ACHN (cell line): Measurements from ENCODE around the gene VWA1.
"Not testable (repeated sequence)": the region's sequence is repeated elsewhere in the genome, so short reads cannot be mapped to it uniquely, and the experiment has no call there.

ENCODE experiments used
- DNase-seq: peaks from one replicate; pipeline ENCODE4 v3.0.0-alpha.2; 2015
- in situ Hi-C: cut with HindIII; loops from 2 replicates; pipeline ENCODE4 v1.10.0; 2017; ENCODE audit warnings: low sequenced_read_pairs, low pct_ligation_motif_present, low pct_unique_long_range_greater_than_20kb

Gene VWA1

DNA sequence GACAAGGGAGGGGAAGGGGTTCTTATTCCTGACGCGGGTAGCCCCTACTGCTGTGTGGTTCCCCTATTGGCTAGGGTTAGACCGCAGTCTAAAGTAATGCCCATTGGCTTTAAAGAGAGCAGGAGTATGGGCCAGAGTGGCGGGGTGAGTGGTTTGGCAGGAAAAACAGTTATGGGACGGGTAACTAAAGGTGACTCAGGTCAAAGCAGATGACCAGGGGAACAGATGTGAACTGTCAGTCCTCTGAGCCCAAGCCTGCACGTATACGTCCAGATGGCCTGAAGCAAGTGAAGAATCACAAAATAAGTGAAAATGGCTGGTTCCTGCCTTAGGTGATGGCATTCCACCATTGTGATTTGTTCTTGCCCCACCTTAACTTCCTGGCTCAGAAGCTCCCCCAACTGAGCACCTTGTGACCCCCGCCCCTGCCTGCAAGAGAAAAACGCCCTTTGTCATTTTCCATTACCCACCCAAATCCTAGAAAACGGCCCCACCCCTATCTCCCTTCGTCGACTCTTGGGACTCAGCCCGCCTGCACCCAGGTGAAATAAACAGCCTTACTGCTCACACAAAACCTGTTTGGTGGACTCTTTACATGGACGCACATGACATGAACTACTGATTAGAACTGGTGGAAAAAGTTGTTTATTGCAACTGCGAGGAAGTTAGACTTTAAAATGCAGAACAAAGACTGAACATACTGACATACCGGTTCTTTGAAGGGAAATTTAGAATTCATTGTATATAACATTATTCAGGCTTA, 35.3 kb downstream of the VWA1 start:
- in situ Hi-C loops, result no loop called here
- DNase-seq, result peak; percentile 10

DNA sequence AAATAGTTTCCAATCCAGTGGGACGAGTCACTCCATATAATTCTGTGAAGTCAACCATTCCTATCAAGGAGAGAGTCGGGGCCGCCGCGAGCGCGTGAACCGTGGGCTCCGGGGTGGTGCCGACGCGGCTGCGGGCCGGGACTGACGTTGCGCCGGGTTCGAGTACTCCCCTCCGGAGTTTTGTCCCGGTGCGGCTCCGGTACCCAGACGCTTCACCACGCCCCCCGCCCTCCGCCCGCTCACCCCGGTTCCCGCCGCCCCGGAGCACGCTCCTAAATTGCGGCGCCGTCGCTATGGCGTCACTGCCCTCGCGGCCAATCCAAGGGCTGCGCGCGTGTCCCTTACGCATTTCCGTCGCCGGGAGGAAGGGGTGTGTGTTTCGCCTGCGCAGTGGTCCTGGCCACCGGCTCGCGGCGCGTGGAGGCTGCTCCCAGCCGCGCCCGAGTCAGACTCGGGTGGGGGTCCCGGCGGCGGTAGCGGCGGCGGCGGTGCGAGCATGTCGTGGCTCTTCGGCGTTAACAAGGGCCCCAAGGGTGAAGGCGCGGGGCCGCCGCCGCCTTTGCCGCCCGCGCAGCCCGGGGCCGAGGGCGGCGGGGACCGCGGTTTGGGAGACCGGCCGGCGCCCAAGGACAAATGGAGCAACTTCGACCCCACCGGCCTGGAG, 36.0 kb downstream of the VWA1 start, which contains the start of gene ATAD3B:
Gene ATAD3B (plus strand): TSS at position 377 of the 664 bp plus-strand sequence. CDS start 120 bp downstream, at position 497.
- peak; percentile 91 for DNase-seq
- in situ Hi-C loops, result no loop called here

DNA sequence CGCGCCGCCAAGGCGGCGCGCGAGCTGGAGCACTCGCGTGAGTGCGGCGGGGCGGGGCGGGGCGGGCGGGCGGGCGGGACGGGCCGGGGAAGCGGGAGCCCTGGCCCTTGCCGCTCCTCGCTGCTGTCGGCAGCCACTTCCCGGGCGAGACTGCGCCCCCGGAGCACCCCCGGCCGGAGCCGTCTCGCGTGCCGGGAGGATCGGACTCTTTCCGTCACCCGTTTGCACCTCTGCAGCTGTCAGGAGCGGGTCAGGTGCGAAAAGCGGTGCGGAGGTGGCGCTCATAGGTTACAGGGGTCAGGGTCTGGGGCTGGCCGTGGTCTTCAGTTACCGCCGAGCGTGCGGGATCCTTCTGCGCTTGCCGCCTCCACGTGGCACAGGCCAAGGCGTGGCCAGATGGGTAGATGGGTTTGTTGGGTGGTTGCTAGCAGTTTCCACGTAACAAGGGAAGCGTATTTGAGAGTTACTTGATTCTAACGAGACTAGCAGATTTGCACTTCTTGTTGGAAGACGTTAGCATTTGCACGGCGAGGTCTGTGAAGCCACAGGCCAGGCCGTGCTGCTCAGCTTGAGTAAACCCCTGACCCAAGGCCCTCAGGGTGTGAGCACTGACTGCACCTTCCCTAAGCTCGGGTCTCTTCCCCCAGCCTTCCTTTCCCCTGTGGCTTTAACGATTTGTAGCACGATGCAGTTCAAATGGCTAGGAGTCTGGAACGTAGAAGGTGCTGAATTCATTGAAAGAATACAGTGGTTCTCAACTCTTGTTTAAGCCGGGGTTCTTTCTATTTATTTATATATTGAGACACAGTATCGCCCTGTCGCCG, 36.8 kb downstream of the VWA1 start:
- DNase-seq, in situ Hi-C loops: not testable (repeated sequence)

DNA sequence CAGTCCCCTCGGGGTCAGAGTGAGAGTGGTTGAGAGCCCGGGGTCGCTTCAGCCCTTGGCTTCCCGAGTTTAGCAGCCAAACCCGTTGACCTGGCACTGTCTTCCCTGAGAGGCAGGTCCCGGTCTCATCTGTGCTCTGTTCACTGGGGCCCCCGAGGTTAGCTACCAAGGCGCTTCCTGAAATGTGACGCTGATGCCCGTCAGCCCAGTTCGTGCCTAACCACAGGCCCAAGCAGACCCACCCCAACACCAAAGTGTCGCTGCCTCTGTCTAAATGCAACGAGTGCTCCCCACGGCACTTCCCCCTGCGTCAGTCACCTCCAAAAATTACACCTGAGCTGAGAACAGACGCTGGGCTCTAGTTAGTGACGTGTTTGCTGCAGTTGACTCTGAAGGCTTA, 40.5 kb downstream of the VWA1 start:
- DNase-seq, in situ Hi-C loops: not testable (repeated sequence)

DNA sequence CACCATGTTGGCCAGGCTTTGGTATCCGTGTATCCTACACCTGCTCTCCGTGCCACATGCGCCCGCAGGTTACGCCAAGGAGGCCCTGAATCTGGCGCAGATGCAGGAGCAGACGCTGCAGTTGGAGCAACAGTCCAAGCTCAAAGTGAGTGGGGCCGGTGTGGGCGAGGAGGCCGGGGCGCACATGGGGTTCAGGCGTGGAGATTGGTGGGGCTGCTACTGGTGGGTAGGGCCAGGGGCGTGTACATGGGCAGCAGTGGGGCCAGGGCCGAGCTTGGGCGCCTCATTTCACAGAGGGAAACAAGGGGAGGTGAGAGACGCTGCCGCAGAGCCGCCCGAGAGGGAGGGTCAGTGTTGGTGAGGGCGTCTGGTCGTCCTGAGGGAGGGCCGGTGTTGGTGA, 41.7 kb downstream of the VWA1 start:
- in situ Hi-C loops, result no loop called here
- DNase-seq, result no peak

DNA sequence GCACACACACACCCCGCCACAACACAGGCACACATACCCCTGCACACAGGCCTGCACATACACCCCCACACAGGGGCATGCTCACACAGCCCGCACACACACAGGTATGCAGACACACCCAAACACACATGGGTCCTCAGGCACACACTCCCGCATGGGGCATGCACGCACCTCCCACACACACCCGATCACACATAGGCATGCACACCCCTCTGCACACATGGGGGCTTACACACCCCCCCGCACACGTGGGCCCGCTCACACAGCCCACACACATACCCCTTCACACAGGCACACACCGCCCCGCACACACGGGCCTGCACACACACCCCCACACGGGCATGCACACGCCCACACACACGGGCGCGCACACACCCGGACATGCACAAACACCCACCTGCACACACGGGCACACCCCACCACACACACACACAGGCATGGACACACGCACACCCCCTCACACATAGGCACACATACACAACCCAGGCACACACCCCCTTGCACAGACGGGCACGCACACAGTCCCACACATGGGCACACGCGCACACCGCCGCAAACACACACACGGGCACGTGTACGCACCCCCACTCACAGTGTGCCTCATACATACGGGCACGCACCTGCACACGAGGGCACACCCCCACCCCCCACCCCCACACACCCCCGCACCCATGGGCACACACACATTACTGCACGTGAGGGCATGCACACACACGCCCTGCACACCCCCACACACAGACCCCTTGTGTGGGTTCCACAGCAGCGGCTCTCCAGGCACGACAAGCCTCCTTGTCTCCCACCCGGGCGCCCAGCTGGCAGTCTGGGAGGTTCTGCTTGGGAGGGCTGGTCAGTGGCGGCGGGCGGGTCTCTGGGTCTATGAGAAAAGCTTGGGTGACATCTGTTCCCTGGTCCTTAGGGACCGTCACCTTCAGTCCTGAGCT, 44.3 kb downstream of the VWA1 start:
- DNase-seq, result no peak
- in situ Hi-C loops, result no loop called here

DNA sequence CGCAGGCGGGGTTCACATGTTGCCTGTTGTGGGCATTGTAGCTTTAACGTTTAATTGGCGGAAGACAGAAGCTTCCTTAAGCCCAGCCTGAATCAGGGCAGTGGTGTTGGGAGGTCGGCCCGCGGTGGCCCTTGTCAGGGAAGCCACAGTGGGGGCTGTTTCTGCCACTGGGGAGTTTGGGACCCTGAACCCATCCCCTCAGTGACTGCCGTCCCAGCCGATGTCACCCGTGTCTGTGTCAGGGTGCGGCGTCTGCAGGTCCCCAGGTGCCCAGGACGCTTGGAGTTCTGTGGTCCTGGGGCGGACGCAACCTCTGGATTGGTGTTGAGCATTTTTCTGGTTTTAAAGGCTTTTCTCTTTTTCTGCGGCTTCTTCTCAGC, 45.0 kb downstream of the VWA1 start:
- DNase-seq, in situ Hi-C loops: not testable (repeated sequence)

DNA sequence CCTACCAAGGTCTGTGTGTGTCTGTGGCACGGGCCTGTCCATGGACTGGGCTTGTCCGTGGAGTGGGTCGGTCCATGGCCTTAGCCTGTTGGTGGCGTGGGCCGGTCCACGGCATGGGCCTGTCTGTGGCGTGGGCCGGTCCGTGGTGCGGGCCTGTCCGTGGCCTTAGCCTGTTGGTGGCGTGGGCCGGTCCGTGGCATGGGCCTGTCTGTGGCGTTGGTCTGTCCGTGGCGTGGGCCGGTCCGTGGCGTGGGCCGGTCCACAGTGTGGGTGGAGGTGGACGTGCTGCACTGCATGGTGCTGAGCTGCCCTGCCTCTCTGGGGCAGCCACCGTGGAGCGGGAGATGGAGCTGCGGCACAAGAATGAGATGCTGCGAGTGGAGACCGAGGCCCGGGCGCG, 46.3 kb downstream of the VWA1 start:
- in situ Hi-C loops, DNase-seq: not testable (repeated sequence)

DNA sequence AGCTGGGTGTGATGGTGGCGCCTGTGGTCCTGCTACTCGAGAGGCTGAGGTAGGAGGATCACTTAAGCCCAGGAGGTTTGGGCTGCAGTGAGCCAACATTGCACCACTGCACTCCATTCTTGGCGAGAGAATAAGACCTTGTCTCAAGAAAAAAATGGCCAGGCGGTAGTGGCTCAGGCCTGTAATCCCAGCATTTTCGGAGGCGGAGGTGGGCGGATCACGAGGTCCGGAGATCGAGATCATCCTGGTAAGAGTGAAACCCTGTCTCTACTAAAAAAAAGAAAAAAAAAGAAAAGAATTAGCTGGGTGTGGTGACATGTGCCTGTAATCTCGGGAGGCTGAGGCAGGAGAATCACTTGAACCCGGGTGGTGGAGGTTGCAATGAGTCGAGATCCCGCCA, 47.4 kb downstream of the VWA1 start:
- in situ Hi-C loops, result no loop called here
- no peak for DNase-seq

DNA sequence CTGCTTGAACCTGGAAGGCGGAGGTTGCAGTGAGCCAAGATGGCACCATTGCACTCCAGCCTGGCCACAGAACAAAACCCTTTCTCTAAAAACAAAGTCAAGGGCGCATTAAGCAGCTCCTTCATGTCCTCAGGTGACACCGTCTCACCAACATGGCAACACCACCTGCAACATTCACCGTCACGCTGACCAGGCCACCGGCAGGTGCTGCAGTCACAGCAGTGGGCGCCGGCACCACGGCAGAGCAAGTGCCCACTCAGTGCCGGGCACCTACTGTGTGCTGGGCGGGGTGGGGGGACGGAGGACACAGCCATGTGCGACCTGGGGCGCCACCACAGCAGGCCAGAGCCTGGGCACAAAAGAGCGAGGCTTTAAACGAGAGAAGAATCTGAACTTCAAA, 48.2 kb downstream of the VWA1 start:
- in situ Hi-C loops, result no loop called here
- DNase-seq, result no peak

DNA sequence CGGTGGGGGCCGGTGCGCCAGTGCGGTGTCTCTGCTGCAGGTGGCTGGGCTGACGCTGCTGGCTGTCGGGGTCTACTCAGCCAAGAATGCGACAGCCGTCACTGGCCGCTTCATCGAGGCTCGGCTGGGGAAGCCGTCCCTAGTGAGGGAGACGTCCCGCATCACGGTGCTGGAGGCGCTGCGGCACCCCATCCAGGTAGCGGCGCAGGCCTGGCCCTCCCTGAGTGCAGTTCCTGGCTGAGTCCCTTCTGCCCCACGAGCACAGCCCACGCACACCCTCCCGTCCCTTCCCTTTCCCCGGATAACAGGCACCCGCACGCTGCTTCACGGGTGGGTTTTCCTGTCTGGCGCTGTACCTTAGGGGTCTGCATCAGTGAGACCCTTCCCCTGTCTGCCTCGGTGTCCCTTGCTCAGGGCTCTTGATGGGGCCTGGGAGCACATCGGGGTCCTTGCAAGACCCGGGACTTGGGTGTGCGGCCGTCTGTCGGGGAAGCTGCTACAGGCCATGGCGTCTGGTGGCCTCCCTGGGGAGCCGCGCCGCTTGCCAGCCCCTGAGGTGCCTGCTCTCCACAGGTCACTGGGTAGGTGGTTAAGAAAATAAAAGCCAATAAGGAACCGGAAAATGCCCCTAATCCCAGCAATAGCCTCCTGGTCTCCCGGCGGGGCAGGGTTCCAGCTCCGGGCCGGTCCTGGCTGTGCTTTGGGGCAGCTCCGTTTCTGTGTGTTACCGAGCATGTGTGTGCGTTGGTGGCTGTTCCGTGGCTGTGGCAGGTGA, 49.7 kb downstream of the VWA1 start:
- DNase-seq, in situ Hi-C loops: not testable (repeated sequence)

DNA sequence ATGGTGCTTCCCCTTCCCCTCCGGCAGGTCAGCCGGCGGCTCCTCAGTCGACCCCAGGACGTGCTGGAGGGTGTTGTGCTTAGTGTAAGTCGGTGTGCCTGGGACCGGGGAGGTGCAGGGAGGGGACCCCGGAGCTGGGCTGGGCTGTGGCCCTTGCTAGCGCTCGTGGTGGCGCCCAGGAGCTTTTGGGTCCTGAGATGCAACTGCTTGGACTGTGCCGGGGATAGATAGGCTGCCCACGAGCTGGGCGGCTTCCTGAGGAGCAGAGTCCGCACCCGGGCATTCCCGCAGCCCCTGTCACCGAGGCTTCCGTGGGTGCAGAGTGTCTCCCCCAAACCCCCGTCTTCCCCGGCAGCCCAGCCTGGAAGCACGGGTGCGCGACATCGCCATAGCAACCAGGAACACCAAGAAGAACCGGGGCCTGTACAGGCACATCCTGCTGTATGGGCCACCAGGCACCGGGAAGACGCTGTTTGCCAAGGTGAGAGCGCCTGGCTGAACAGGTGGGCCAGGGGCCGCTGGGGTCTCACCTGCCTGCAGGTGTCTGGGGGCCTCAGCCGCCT, 50.3 kb downstream of the VWA1 start:
- in situ Hi-C loops, DNase-seq: not testable (repeated sequence)

DNA sequence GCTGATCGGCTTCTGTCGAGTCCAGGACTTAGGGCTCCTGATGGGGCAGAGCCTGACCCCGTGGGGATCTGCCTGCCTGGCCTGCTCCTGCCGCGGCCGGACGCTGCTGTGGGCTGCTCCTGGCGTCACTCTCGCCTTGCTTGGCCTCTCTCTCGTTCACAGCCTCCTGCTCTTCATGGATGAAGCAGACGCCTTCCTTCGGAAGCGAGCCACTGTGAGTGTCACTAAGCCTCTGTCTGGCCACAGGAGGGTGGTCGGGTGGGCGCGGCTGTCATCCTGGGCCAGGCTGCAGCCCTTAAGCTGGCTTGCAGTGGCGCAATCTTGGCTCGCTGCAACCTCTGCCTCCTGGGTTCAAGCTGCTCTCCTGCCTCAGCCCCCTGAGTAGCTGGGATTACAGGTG, 52.2 kb downstream of the VWA1 start:
- no peak for DNase-seq
- in situ Hi-C loops, result no loop called here

DNA sequence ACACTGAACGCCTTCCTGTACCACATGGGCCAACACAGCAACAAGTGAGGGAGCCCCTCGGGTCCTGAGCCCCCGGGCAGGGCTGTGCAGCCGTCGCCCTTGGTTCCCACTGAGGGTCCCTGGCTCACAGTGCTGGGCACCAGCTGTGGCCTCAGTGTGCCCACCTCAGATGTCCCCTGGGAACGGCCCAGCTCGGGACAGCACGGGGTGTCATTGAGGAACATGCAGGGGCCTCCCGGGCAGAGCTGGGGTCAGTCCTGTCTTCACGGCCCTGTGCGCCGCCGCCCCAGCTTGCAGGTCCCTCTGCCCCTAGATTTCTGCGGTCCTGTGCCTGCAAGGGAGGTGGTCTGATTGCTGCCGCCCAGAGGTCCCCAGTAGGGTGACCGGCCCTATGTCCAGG, 53.7 kb downstream of the VWA1 start:
- in situ Hi-C loops, result no loop called here
- no peak for DNase-seq

DNA sequence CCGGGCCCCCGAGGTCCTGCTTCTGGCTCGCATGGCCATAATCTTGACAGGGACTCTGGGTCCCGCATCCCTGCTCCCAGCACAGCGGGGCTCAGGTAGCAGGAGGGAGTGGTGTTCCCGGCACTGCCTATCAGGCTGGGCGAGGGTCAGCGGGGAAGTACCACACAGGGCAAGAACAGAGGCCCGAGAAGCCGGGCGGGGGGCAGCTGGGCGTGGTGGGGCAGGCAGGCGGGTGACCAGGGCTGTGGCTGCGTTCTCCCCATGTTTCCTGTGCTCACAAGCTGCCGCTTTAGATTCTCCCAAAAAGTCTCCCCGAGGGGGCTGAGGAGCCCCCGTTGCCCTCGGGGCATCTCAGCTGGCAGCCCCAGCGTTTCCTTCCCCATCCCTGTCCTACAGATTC, 54.4 kb downstream of the VWA1 start:
- in situ Hi-C loops, result no loop called here
- DNase-seq, result no peak

DNA sequence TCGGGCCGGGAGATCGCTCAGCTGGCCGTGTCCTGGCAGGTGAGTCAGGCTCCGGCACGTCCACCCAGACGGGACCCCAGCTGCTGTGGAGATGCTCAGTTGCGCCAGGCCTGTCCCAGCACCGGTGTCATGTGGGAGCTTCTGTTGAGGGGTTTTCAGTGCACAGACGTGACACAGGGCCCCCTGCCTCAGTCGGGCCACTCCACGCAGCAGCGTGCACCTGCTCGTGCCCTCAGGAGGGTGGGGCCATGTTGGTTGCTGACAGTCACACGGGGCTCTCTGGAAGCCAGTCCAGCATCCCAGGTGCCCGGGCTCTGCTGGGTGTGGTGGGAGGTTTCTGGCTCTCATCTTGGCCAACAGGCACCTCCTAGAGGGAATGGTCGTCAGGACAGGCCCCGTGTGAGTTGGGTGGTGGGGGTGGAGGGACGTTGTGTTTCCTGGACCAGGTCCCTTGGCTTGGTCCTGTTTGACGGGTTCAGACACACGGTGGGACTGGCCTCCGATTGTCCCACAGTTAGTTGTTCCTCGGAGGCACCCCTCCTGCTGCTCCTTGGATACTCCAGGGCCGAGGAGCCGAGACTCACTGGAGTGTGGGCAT, 55.2 kb downstream of the VWA1 start:
- in situ Hi-C loops, result no loop called here
- no peak for DNase-seq

DNA sequence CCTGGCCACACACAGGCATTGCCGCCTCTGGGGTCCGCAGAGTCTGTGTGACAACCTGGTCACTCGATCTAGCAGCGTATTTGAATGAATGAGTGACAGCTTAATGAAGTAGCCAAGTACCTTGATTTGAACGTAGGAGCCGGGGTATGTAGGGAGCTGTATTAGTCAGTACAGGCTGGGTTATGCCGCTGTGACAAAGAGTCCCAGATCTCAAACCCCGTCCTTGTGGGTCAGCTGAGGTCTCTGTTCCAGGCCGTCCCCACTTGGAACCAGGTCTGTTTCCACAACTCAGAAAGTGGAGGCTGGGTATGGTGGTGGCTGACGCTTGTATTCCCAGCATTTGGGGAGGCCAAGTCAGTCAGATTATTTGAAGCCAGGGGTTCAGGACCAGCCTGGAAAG, 56.1 kb downstream of the VWA1 start:
- in situ Hi-C loops, result no loop called here
- DNase-seq, result no peak
